CD14-positive monocyte (primary cell): ENCODE measurements around the gene DPF3. TPM values are rescaled to one million over a fixed set of nuclear protein-coding genes. Genes with fewer than 3 reads are reported as not detected.

Experiments used
- DNase-seq, 3 donors: peaks; one replicate each; pipeline ENCODE4 v3.0.0-alpha.2; 2011 to 2022
- H2AFZ ChIP-seq: 2 replicates; pipeline ENCODE4 v1.6.0; 2012; ENCODE audit warnings: mild to moderate bottlenecking, low read depth, low read length, inconsistent platforms; ENCODE audit not compliant: insufficient read depth, poor library complexity, severe bottlenecking
- H3K27ac ChIP-seq, 2 donors: 1 replicate in 1 of 2; 2 replicates in 1 of 2; pipeline ENCODE4 v1.5.1; 2012 to 2013; ENCODE audit warnings: low read length in 2 of 2, control low read depth in 1 of 2, inconsistent platforms in 1 of 2, low read depth in 1 of 2, mild to moderate bottlenecking in 1 of 2
- H3K27me3 ChIP-seq, 2 donors: one replicate each; pipeline versions ENCODE4 v1.6.0 to v1.6.1; 2011 to 2013; ENCODE audit warnings: low read length in 2 of 2; ENCODE audit not compliant: control insufficient read depth in 2 of 2, insufficient read depth in 2 of 2
- H3K36me3 ChIP-seq, 2 donors: replicated peaks in 1 of 2; 1 replicate in 1 of 2; 2 replicates in 1 of 2; pipeline versions ENCODE4 v1.5.1 to v1.6.1; 2012 to 2013; ENCODE audit warnings: low read length in 2 of 2, control low read depth in 1 of 2, inconsistent platforms in 1 of 2, mild to moderate bottlenecking in 1 of 2; ENCODE audit not compliant: insufficient read depth in 2 of 2, control insufficient read depth in 1 of 2
- H3K4me1 ChIP-seq, 2 donors: 1 replicate in 1 of 2; 2 replicates in 1 of 2; pipeline versions ENCODE4 v1.5.1 to v1.6.1; 2012 to 2013; ENCODE audit warnings: low read length in 2 of 2, control low read depth in 1 of 2, inconsistent platforms in 1 of 2, mild to moderate bottlenecking in 1 of 2, moderate library complexity in 1 of 2; ENCODE audit not compliant: insufficient read depth in 2 of 2, control insufficient read depth in 1 of 2
- H3K4me2 ChIP-seq: replicated peaks from 2 replicates; pipeline ENCODE3; 2012; ENCODE audit warnings: low read length, moderate library complexity, mild to moderate bottlenecking; ENCODE audit not compliant: poor library complexity, severe bottlenecking; ENCODE audit errors: extremely low read depth
- H3K4me3 ChIP-seq, 3 experiments: fragments of 200-600 bp in 1 of 3; sonication (generic) in 1 of 3; replicated peaks in 1 of 3; 1 replicate in 2 of 3; 2 replicates in 1 of 3; pipeline ENCODE4 v1.5.1; 2011 to 2013; ENCODE audit warnings: low read length in 3 of 3, mild to moderate bottlenecking in 3 of 3, control low read depth in 2 of 3, low read depth in 2 of 3, inconsistent platforms in 1 of 3, moderate library complexity in 1 of 3
- H3K79me2 ChIP-seq: 2 replicates; pipeline ENCODE4 v1.6.0; 2012; ENCODE audit warnings: mild to moderate bottlenecking, control low read depth, inconsistent platforms, low read length, moderate library complexity; ENCODE audit not compliant: insufficient read depth
- H3K9ac ChIP-seq: 2 replicates; pipeline ENCODE4 v1.6.0; 2017; ENCODE audit warnings: low read length, mild to moderate bottlenecking; ENCODE audit not compliant: insufficient read depth, poor library complexity, severe bottlenecking
- H3K9me3 ChIP-seq, 2 donors: replicated peaks in 1 of 2; 1 replicate in 1 of 2; 2 replicates in 1 of 2; pipeline versions ENCODE4 v1.5.1 to v1.6.1; 2012 to 2013; ENCODE audit warnings: low read length in 2 of 2, control low read depth in 1 of 2; ENCODE audit not compliant: control insufficient read depth in 1 of 2, insufficient read depth in 1 of 2
- H4K20me1 ChIP-seq: 2 replicates; pipeline ENCODE4 v1.6.0; 2012; ENCODE audit warnings: mild to moderate bottlenecking, low read length, control low read depth, moderate library complexity; ENCODE audit not compliant: insufficient read depth
- H3K27ac Mint-ChIP-seq, 7 donors: one replicate each; pipeline ENCODE4 v1.8.0; 2020; ENCODE audit warnings: mild to moderate bottlenecking in 7 of 7, mixed read lengths in 7 of 7, moderate library complexity in 6 of 7, inconsistent platforms in 2 of 7
- H3K27me3 Mint-ChIP-seq, 3 donors: one replicate each; pipeline ENCODE4 v1.8.0; 2021 to 2022; ENCODE audit warnings: low read depth in 3 of 3, mild to moderate bottlenecking in 3 of 3, mixed read lengths in 3 of 3, moderate library complexity in 3 of 3, inconsistent platforms in 1 of 3
- H3K36me3 Mint-ChIP-seq, 2 donors: one replicate each; pipeline ENCODE4 v1.8.0; 2020; ENCODE audit warnings: mixed read lengths in 2 of 2, inconsistent platforms in 1 of 2, mild to moderate bottlenecking in 1 of 2
- H3K4me1 Mint-ChIP-seq: one replicate; pipeline ENCODE4 v1.8.0; 2020; ENCODE audit warnings: mild to moderate bottlenecking, mixed read lengths
- H3K4me3 Mint-ChIP-seq, 2 donors: one replicate each; pipeline ENCODE4 v1.8.0; 2020; ENCODE audit warnings: mild to moderate bottlenecking in 2 of 2, mixed read lengths in 2 of 2, moderate library complexity in 1 of 2
- H3K9me3 Mint-ChIP-seq, 7 donors: one replicate each; pipeline ENCODE4 v1.8.0; 2020 to 2022; ENCODE audit warnings: mixed read lengths in 7 of 7, mild to moderate bottlenecking in 6 of 7, moderate library complexity in 6 of 7, inconsistent platforms in 2 of 7
- CTCF ChIP-seq: fragments of 200-600 bp; IDR thresholded peaks from one replicate; pipeline ENCODE4 v1.8.0; 2022; ENCODE audit warnings: antibody characterized with exemption, mild to moderate bottlenecking
- WGBS: methylation state at CpG from one replicate; pipeline ENCODE4 v1.1.5; 2013; ENCODE audit warnings: missing lambda C conversion rate; ENCODE audit not compliant: insufficient coverage; 5-methylcytosine and 5-hydroxymethylcytosine counted together
- intact Hi-C, 2 donors: fragments of 100-400 bp; cut with micrococcal nuclease; formaldehyde crosslinking; loops; one replicate each; pipeline versions ENCODE4 v1.15.0 to v1.15.1; 2023
- polyA plus RNA-seq, 3 donors: library from polyadenylated mRNA; depleted of rRNA in 1 of 3; unstranded in 2 of 3; stranded (reverse) in 1 of 3; fragments of 300-500 nt in 2 of 3; fragments of >200 nt in 1 of 3; fragmentation: Illumina TruSeq in 2 of 3; gene quantifications; 1 replicate in 2 of 3; 2 replicates in 1 of 3; pipeline ENCODE4 v1.2.3, GENCODE V29; 2012 to 2021

DPF3 gene
- polyA plus RNA-seq, 3 donors: 0.33 to 0.39 TPM; not detected in 1

DNA sequence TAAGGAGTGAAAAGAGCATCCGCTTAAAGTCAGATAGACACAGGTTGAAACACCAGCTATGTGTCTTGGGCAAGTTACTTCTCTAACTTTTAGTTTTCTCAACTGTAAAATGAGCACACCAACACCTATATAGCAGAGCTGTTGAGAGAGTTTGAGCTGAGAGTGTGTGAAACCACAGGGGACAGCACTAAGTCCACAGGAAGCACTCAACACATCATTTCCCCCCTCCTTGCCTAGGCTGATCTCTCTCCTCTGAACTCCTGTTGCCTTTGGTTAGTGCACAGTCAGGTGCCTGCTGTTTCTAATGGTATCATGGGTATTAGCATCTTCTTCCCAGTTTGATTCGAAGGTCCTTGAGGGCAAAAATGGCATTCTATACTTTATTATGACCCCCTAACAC, 176.7 kb downstream of the DPF3 start:
- no peaks in the 10 kb centered on the region for H3K79me2 ChIP-seq
- WGBS: no CpG with 5 or more reads among the region's 2 CpGs
- H3K27ac Mint-ChIP-seq: no peak overlapping the region
- no peak overlapping the region for H3K4me3 ChIP-seq
- no peaks in the 10 kb centered on the region for H3K9me3 ChIP-seq
- H3K9me3 Mint-ChIP-seq: no peaks in the 10 kb centered on the region
- DNase-seq: no peak
- H3K36me3 Mint-ChIP-seq: no peaks in the 10 kb centered on the region
- no peak overlapping the region for H3K4me2 ChIP-seq
- H3K9ac ChIP-seq: no peak overlapping the region
- H4K20me1 ChIP-seq: no peaks in the 10 kb centered on the region
- peaks cover 10 to 11% (median 10%) of the 10 kb centered on the region in 3 donors for H3K27me3 Mint-ChIP-seq
- H3K4me3 Mint-ChIP-seq: no peak overlapping the region
- no peak overlapping the region for H2AFZ ChIP-seq
- no peak overlapping the region for H3K27ac ChIP-seq
- H3K4me1 Mint-ChIP-seq: peaks cover 9% of the 10 kb centered on the region
- no peaks in the 10 kb centered on the region for H3K4me1 ChIP-seq
- TF ChIP-seq CTCF: no peak
- no peaks in the 10 kb centered on the region for H3K36me3 ChIP-seq
- peaks cover 0 to 2% of the 10 kb centered on the region in 2 donors for H3K27me3 ChIP-seq
- intact Hi-C loops: no loop called here

DNA sequence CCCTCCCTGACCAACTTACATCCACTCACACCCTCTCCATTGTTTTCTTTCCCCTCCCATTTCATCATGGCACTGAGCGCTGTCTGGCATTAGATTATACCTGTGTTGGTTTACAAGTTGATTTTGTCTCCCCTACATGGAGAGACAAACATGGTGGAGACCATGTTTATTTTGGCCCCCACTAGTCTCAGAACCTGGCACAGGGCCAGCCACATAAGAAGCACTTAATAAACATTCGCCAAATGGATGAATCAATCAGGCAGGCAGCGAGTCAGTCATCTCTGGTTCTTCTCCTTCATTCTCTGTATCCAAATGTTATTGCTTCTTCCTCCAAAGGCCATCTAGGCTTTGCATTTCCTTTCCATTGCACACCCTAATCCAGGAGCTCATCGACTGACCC, 177.4 kb downstream of the DPF3 start:
- WGBS: 96% methylated on average over 3 of the region's 4 CpGs
- Histone ChIP-seq H3K27ac (no peak overlapping the region), H3K4me2 (no peak overlapping the region), H3K9ac (no peak overlapping the region), H3K79me2 (no peaks in the 10 kb centered on the region), H4K20me1 (no peaks in the 10 kb centered on the region), H3K4me3 (no peak overlapping the region), H3K36me3 (no peaks in the 10 kb centered on the region), H3K4me1 (no peaks in the 10 kb centered on the region), H3K27me3 (peaks cover 0 to 2% of the 10 kb centered on the region in 2 donors), H2AFZ (no peak overlapping the region), H3K9me3 (no peaks in the 10 kb centered on the region)
- Mint-ChIP-seq H3K4me3 (no peak overlapping the region), H3K9me3 (no peaks in the 10 kb centered on the region), H3K27ac (no peak overlapping the region), H3K36me3 (no peaks in the 10 kb centered on the region), H3K4me1 (peaks cover 9% of the 10 kb centered on the region), H3K27me3 (peaks cover 10 to 11% (median 11%) of the 10 kb centered on the region in 3 donors)
- no peak for TF ChIP-seq CTCF
- no peak for DNase-seq
- intact Hi-C loops: no loop called here
